Psoas muscle (tissue), 8 donors: Measurements from ENCODE around the gene ZNF292. TPM values are rescaled to one million over a fixed set of nuclear protein-coding genes. Genes with fewer than 3 reads are reported as not detected.

ENCODE experiments used
- ATAC-seq, 4 donors: fragments of 200-7000 bp; cut with Tn5 transposase; one replicate each; pipeline ENCODE4 v1.9.1; 2020; ENCODE audit warnings: moderate library complexity in 3 of 4, mild to moderate bottlenecking in 2 of 4
- DNase-seq, 2 donors: peaks; one replicate each; pipeline ENCODE4 v3.0.0-alpha.2; 2020
- H3K27ac ChIP-seq: fragments of 200-600 bp; one replicate; pipeline ENCODE4 v1.8.0; 2022
- H3K27me3 ChIP-seq, 3 donors: fragments of 200-600 bp in 1 of 3; one replicate each; pipeline versions ENCODE4 v1.6.1 to v1.8.0; 2013 to 2022; ENCODE audit warnings: low read length in 2 of 3, mild to moderate bottlenecking in 2 of 3, moderate library complexity in 1 of 3; ENCODE audit not compliant: insufficient read depth in 3 of 3
- H3K36me3 ChIP-seq, 2 donors: fragments of 200-600 bp in 1 of 2; one replicate each; pipeline versions ENCODE4 v1.6.1 to v1.8.0; 2013 to 2022; ENCODE audit warnings: low read depth in 1 of 2, mild to moderate bottlenecking in 1 of 2, moderate library complexity in 1 of 2; ENCODE audit not compliant: insufficient read depth in 1 of 2
- H3K4me1 ChIP-seq: fragments of 200-600 bp; one replicate; pipeline ENCODE4 v1.8.0; 2022
- H3K4me3 ChIP-seq: fragments of 200-600 bp; one replicate; pipeline ENCODE4 v1.8.0; 2022; ENCODE audit warnings: mild to moderate bottlenecking
- H3K9me3 ChIP-seq: fragments of 200-600 bp; one replicate; pipeline ENCODE4 v1.8.0; 2022
- WGBS, 3 donors: extraction: QIAGEN DNeasy Blood & Tissue Kit; methylation state at CpG; one replicate each; pipeline versions ENCODE4 v1.1.6 to v1.1.7; 2013; 5-methylcytosine and 5-hydroxymethylcytosine counted together
- intact Hi-C, 2 donors: fragments of 100-400 bp; cut with DNase I; formaldehyde crosslinking; loops; one replicate each; pipeline versions ENCODE4 v1.11.0 to v1.14.2; 2022
- polyA plus RNA-seq, 3 donors: library from polyadenylated mRNA; stranded (reverse); fragments of 200-250 nt; gene quantifications; one replicate each; pipeline ENCODE4 v1.2.3, GENCODE V29; 2013
- total RNA-seq, 4 donors: library from RNA; stranded (reverse); fragmentation: NEBNext Ultra II Directional in 2 of 4; extraction: Animal tissue kit (Norgen Biotek cat#: 25700) in 2 of 4; gene quantifications; one replicate each; pipeline versions ENCODE4 v1.2.1 to v1.2.4, GENCODE V29; 2021 to 2023
- TF ChIP-seq, protein P1 (sequence below): fragments of 200-600 bp; IDR thresholded peaks from one replicate; pipeline ENCODE4 v1.8.0; 2022; ENCODE audit warnings: antibody characterized with exemption
- donor health status: healthy with polysubstance abuse.
- donor health status: DM: no; HTN: no; CAD: no; lungs with moderate emphysema.
- donor health status: Bipolar disorder and iron deficiency.
- donor health status: healthy.
- donor health status: DM: yes; HTN: yes; CAD: no.
- donor health status: DM: no; HTN: no; CAD: no.
- donor health status: DM: no; HTN: no; CAD: no.
- donor health status: DM: yes; HTN: yes; CAD: no.

The ZNF292 gene
- total and polyA plus RNA-seq, 7 donors = 1.9 to 21.3 (median 16.7) TPM

DNA sequence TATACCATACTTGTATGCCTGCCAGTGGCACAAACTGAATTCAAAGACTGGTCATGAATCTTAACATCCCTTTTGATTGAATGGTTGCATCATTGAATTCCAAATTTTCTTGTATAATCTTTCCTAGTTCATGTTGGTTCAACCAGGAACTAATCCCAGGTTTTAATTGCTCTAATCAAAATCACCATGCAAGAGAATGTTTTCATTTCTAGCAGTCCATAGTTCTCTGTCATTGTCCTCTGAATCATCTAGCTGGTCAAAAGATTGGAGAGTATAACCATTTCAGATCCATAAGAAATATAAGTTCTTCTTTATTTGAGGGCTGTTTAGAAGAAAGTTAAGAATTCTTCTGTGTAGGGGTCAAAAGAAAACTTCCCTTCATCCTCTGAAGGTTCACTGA is 57.2 kb downstream of the ZNF292 start:
- TF ChIP-seq, protein P1, sequence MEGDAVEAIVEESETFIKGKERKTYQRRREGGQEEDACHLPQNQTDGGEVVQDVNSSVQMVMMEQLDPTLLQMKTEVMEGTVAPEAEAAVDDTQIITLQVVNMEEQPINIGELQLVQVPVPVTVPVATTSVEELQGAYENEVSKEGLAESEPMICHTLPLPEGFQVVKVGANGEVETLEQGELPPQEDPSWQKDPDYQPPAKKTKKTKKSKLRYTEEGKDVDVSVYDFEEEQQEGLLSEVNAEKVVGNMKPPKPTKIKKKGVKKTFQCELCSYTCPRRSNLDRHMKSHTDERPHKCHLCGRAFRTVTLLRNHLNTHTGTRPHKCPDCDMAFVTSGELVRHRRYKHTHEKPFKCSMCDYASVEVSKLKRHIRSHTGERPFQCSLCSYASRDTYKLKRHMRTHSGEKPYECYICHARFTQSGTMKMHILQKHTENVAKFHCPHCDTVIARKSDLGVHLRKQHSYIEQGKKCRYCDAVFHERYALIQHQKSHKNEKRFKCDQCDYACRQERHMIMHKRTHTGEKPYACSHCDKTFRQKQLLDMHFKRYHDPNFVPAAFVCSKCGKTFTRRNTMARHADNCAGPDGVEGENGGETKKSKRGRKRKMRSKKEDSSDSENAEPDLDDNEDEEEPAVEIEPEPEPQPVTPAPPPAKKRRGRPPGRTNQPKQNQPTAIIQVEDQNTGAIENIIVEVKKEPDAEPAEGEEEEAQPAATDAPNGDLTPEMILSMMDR = no peak
- no peak for DNase-seq
- peaks cover 15% of the 10 kb centered on the region for H3K4me1 ChIP-seq
- intact Hi-C loops = no loop called here
- H3K4me3 ChIP-seq = no peak overlapping the region
- ATAC-seq = no peak
- peaks cover 0 to 14% of the 10 kb centered on the region in 2 donors for H3K36me3 ChIP-seq
- H3K27ac ChIP-seq = no peak overlapping the region
- no peaks in the 10 kb centered on the region for H3K27me3 ChIP-seq
- no peaks in the 10 kb centered on the region for H3K9me3 ChIP-seq

- intact Hi-C loops = no loop called here
- Histone ChIP-seq H3K4me1 (peaks cover 8% of the 10 kb centered on the region), H3K36me3 (peaks cover 0 to 22% of the 10 kb centered on the region in 2 donors), H3K4me3 (no peak overlapping the region), H3K27ac (no peak overlapping the region), H3K27me3 (no peaks in the 10 kb centered on the region), H3K9me3 (no peaks in the 10 kb centered on the region)
- WGBS, 3 donors = 89 to 93% (median 91%) methylated on average over 5 of the region's 5 CpGs
- TF ChIP-seq, protein P1 = no peak
- no peak for DNase-seq
- ATAC-seq = no peak
Observed at GRCh38 chr6:87213364-87213763, 58.0 kb downstream of the ZNF292 start.

GRCh38 chr6:87214831-87215230 is 59.5 kb downstream of the ZNF292 start:
- no peak overlapping the region for H3K4me3 ChIP-seq
- peaks cover under 1% of the 10 kb centered on the region for H3K4me1 ChIP-seq
- intact Hi-C loops = loop anchor here in 1 of 2 donors (5.0 kb wide), 1 partner anchor 58 kb away; the partner anchor contains the start of gene ZNF292
- H3K27me3 ChIP-seq = no peaks in the 10 kb centered on the region
- DNase-seq (no peak), ATAC-seq (no peak)
- H3K36me3 ChIP-seq = peaks cover 0 to 29% of the 10 kb centered on the region in 2 donors
- TF ChIP-seq, protein P1 = no peak
- H3K9me3 ChIP-seq = no peaks in the 10 kb centered on the region
- no peak overlapping the region for H3K27ac ChIP-seq

- 92 to 98% (median 96%) methylated on average over 1 of the region's 1 CpG for WGBS, 3 donors
- intact Hi-C loops = no loop called here
- Histone ChIP-seq H3K4me1 (no peaks in the 10 kb centered on the region), H3K4me3 (no peak overlapping the region), H3K36me3 (peaks cover 0 to 73% of the 10 kb centered on the region in 2 donors), H3K27ac (no peak overlapping the region), H3K27me3 (no peaks in the 10 kb centered on the region), H3K9me3 (no peaks in the 10 kb centered on the region)
- TF ChIP-seq, protein P1 = no peak
- ATAC-seq (no peak), DNase-seq (no peak)
Observed at GRCh38 chr6:87220997-87221396, 65.6 kb downstream of the ZNF292 start.

DNA sequence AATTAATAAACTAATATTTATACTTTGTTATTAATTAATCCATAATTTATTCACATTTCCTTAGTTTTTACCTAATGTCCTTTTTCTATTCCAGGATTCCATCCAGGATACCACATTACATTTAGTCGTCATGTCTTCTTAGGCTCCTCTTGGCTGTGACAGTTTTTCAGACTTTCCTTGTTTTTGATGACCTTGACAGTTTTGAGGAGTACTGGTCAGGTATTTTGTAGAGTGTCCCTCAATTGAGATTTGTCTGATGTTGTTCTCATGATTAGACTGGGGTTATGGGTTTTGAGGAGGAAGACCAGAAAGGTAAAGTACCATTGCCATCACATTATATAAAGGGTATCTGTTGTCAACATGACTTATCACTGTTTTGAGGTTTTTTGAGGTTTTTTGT is 67.3 kb downstream of the ZNF292 start:
- no peaks in the 10 kb centered on the region for H3K27me3 ChIP-seq
- ATAC-seq (no peak), DNase-seq (no peak)
- no peak overlapping the region for H3K4me3 ChIP-seq
- WGBS, 3 donors = 93 to 100% (median 93%) methylated on average over 1 of the region's 1 CpG
- intact Hi-C loops = no loop called here
- no peaks in the 10 kb centered on the region for H3K9me3 ChIP-seq
- TF ChIP-seq, protein P1 = no peak
- no peaks in the 10 kb centered on the region for H3K4me1 ChIP-seq
- peaks cover 0 to 62% of the 10 kb centered on the region in 2 donors for H3K36me3 ChIP-seq
- no peak overlapping the region for H3K27ac ChIP-seq
